ENCODE results near the gene RAB11B. TPM values are rescaled to one million over a fixed set of nuclear protein-coding genes. Genes with fewer than 3 reads are reported as not detected.
"Not testable (repeated sequence)": the region's sequence is repeated elsewhere in the genome, so short reads cannot be mapped to it uniquely, and the experiment has no call there.

RAB11B gene
- total RNA-seq, 1 donor from 2014 or later, result 86.1 TPM

- Mint-ChIP-seq H3K27ac (no peak overlapping the region), H3K4me3 (ENCODE audit: low read depth) (no peak overlapping the region), H3K4me1 (ENCODE audit: low read depth) (peaks cover 22% of the 10 kb centered on the region), H3K9me3 (no peaks in the 10 kb centered on the region), H3K36me3 (ENCODE audit: low read depth) (no peaks in the 10 kb centered on the region), H3K27me3 (ENCODE audit: low read depth) (peaks cover 3% of the 10 kb centered on the region)
- intact Hi-C loops (cut with micrococcal nuclease), result loop anchor here (5.0 kb wide), 1 partner anchor 147 kb away; no protein-coding TSS in a partner anchor
- no peak for DNase-seq (ENCODE audit: low spot score)
Measured at GRCh38 chr19:8360196-8360595, 30.0 kb upstream of the RAB11B start.

- DNase-seq (ENCODE audit: low spot score), result no peak
- intact Hi-C loops (cut with micrococcal nuclease), result loop anchor here (5.0 kb wide), 1 partner anchor 145 kb away; no protein-coding TSS in a partner anchor
- Mint-ChIP-seq H3K36me3 (ENCODE audit: low read depth) (no peaks in the 10 kb centered on the region), H3K4me1 (ENCODE audit: low read depth) (peaks cover 14% of the 10 kb centered on the region), H3K27ac (peak overlapping the region; percentile 15), H3K27me3 (ENCODE audit: low read depth) (peaks cover 12% of the 10 kb centered on the region), H3K4me3 (ENCODE audit: low read depth) (peak overlapping the region; percentile 49), H3K9me3 (no peaks in the 10 kb centered on the region)
Measured at GRCh38 chr19:8361921-8362793, 28.0 kb upstream of the RAB11B start.

GRCh38 chr19:8363803-8364771 lies 26.1 kb upstream of the RAB11B start, which contains the start of gene ANGPTL4:
ANGPTL4 (plus strand) TSS chr19:8364155; CDS start chr19:8364322, 167 bp downstream.
- peak; percentile 66 for DNase-seq (ENCODE audit: low spot score)
- H3K4me3 Mint-ChIP-seq (ENCODE audit: low read depth), result peak within 1 kb of the TSS; percentile 86
- no peaks in the 10 kb centered on the region for H3K9me3 Mint-ChIP-seq
- H3K36me3 Mint-ChIP-seq (ENCODE audit: low read depth), result peaks cover 3% of the 10 kb centered on the region
- intact Hi-C loops (cut with micrococcal nuclease), result loop anchor here (5.0 kb wide), 1 partner anchor 143 kb away; no protein-coding TSS in a partner anchor
- peaks cover 19% of the 10 kb centered on the region for H3K27me3 Mint-ChIP-seq (ENCODE audit: low read depth)
- H3K4me1 Mint-ChIP-seq (ENCODE audit: low read depth), result peaks cover 19% of the 10 kb centered on the region
- H3K27ac Mint-ChIP-seq, result peak within 1 kb of the TSS; percentile 81

- no peaks in the 10 kb centered on the region for H3K9me3 Mint-ChIP-seq
- H3K4me3 Mint-ChIP-seq (ENCODE audit: low read depth), result no peak overlapping the region
- no peak overlapping the region for H3K27ac Mint-ChIP-seq
- H3K27me3 Mint-ChIP-seq (ENCODE audit: low read depth), result peaks cover 19% of the 10 kb centered on the region
- peaks cover 3% of the 10 kb centered on the region for H3K36me3 Mint-ChIP-seq (ENCODE audit: low read depth)
- no peak for DNase-seq (ENCODE audit: low spot score)
- H3K4me1 Mint-ChIP-seq (ENCODE audit: low read depth), result peaks cover 19% of the 10 kb centered on the region
- intact Hi-C loops (cut with micrococcal nuclease), result no loop called here
Measured at GRCh38 chr19:8366121-8366581, 24.0 kb upstream of the RAB11B start.

- Mint-ChIP-seq H3K9me3 (no peaks in the 10 kb centered on the region), H3K36me3 (ENCODE audit: low read depth) (peaks cover 3% of the 10 kb centered on the region), H3K27me3 (ENCODE audit: low read depth) (peaks cover 19% of the 10 kb centered on the region), H3K27ac (no peak overlapping the region), H3K4me3 (ENCODE audit: low read depth) (peak overlapping the region; percentile 8), H3K4me1 (ENCODE audit: low read depth) (peaks cover 17% of the 10 kb centered on the region)
- no peak for DNase-seq (ENCODE audit: low spot score)
- intact Hi-C loops (cut with micrococcal nuclease), result no loop called here
Measured at GRCh38 chr19:8366961-8367326, 23.2 kb upstream of the RAB11B start.

- peaks cover 19% of the 10 kb centered on the region for H3K27me3 Mint-ChIP-seq (ENCODE audit: low read depth)
- intact Hi-C loops (cut with micrococcal nuclease), result no loop called here
- H3K4me3 Mint-ChIP-seq (ENCODE audit: low read depth), result peak overlapping the region; percentile 8
- no peak overlapping the region for H3K27ac Mint-ChIP-seq
- H3K4me1 Mint-ChIP-seq (ENCODE audit: low read depth), result peaks cover 13% of the 10 kb centered on the region
- no peaks in the 10 kb centered on the region for H3K9me3 Mint-ChIP-seq
- H3K36me3 Mint-ChIP-seq (ENCODE audit: low read depth), result peaks cover 3% of the 10 kb centered on the region
- DNase-seq (ENCODE audit: low spot score), result no peak
Measured at GRCh38 chr19:8367327-8368001, 22.7 kb upstream of the RAB11B start.

GRCh38 chr19:8370176-8371010 lies 19.8 kb upstream of the RAB11B start:
- Mint-ChIP-seq H3K4me3 (ENCODE audit: low read depth) (no peak overlapping the region), H3K9me3 (no peaks in the 10 kb centered on the region), H3K36me3 (ENCODE audit: low read depth) (peaks cover 8% of the 10 kb centered on the region), H3K4me1 (ENCODE audit: low read depth) (peaks cover 6% of the 10 kb centered on the region), H3K27ac (no peak overlapping the region), H3K27me3 (ENCODE audit: low read depth) (peaks cover 17% of the 10 kb centered on the region)
- intact Hi-C loops (cut with micrococcal nuclease), result no loop called here
- DNase-seq (ENCODE audit: low spot score), result no peak

GRCh38 chr19:8371011-8371804 lies 19.0 kb upstream of the RAB11B start:
- Mint-ChIP-seq H3K36me3 (ENCODE audit: low read depth) (peaks cover 8% of the 10 kb centered on the region), H3K9me3 (no peaks in the 10 kb centered on the region), H3K4me3 (ENCODE audit: low read depth) (no peak overlapping the region), H3K27me3 (ENCODE audit: low read depth) (peaks cover 11% of the 10 kb centered on the region), H3K4me1 (ENCODE audit: low read depth) (peaks cover 6% of the 10 kb centered on the region), H3K27ac (no peak overlapping the region)
- intact Hi-C loops (cut with micrococcal nuclease), result no loop called here
- DNase-seq (ENCODE audit: low spot score), result no peak

- DNase-seq (ENCODE audit: low spot score), result no peak
- Mint-ChIP-seq H3K4me3 (ENCODE audit: low read depth) (no peak overlapping the region), H3K27ac (no peak overlapping the region), H3K4me1 (ENCODE audit: low read depth) (peaks cover 4% of the 10 kb centered on the region), H3K36me3 (ENCODE audit: low read depth) (peaks cover 4% of the 10 kb centered on the region), H3K27me3 (ENCODE audit: low read depth) (no peaks in the 10 kb centered on the region), H3K9me3 (no peaks in the 10 kb centered on the region)
- intact Hi-C loops (cut with micrococcal nuclease), result no loop called here
Measured at GRCh38 chr19:8373867-8374813, 16.0 kb upstream of the RAB11B start.

- intact Hi-C loops (cut with micrococcal nuclease); H3K27ac Mint-ChIP-seq; DNase-seq (ENCODE audit: low spot score): not testable (repeated sequence)
Measured at GRCh38 chr19:8375766-8376165, 14.4 kb upstream of the RAB11B start.

More at GRCh38 chr19:8375766-8376165, 14.4 kb upstream of the RAB11B start:
- H3K36me3 Mint-ChIP-seq (ENCODE audit: low read depth); H3K4me1 Mint-ChIP-seq (ENCODE audit: low read depth); H3K9me3 Mint-ChIP-seq; H3K27me3 Mint-ChIP-seq (ENCODE audit: low read depth); H3K4me3 Mint-ChIP-seq (ENCODE audit: low read depth): not testable (repeated sequence)
